Psoas muscle (tissue), 8 donors: ENCODE results near the gene HTR3B. TPM values are rescaled to one million over a fixed set of nuclear protein-coding genes. Genes with fewer than 3 reads are reported as not detected.

ENCODE experiments used
- ATAC-seq, 4 donors: fragments of 200-7000 bp; cut with Tn5 transposase; one replicate each; pipeline ENCODE4 v1.9.1; 2020; ENCODE audit warnings: moderate library complexity in 3 of 4, mild to moderate bottlenecking in 2 of 4
- DNase-seq, 2 donors: peaks; one replicate each; pipeline ENCODE4 v3.0.0-alpha.2; 2020
- H3K27ac ChIP-seq: fragments of 200-600 bp; one replicate; pipeline ENCODE4 v1.8.0; 2022
- H3K27me3 ChIP-seq, 3 donors: fragments of 200-600 bp in 1 of 3; one replicate each; pipeline versions ENCODE4 v1.6.1 to v1.8.0; 2013 to 2022; ENCODE audit warnings: low read length in 2 of 3, mild to moderate bottlenecking in 2 of 3, moderate library complexity in 1 of 3; ENCODE audit not compliant: insufficient read depth in 3 of 3
- H3K36me3 ChIP-seq, 2 donors: fragments of 200-600 bp in 1 of 2; one replicate each; pipeline versions ENCODE4 v1.6.1 to v1.8.0; 2013 to 2022; ENCODE audit warnings: low read depth in 1 of 2, mild to moderate bottlenecking in 1 of 2, moderate library complexity in 1 of 2; ENCODE audit not compliant: insufficient read depth in 1 of 2
- H3K4me1 ChIP-seq: fragments of 200-600 bp; one replicate; pipeline ENCODE4 v1.8.0; 2022
- H3K4me3 ChIP-seq: fragments of 200-600 bp; one replicate; pipeline ENCODE4 v1.8.0; 2022; ENCODE audit warnings: mild to moderate bottlenecking
- H3K9me3 ChIP-seq: fragments of 200-600 bp; one replicate; pipeline ENCODE4 v1.8.0; 2022
- CTCF ChIP-seq: fragments of 200-600 bp; IDR thresholded peaks from one replicate; pipeline ENCODE4 v1.8.0; 2022; ENCODE audit warnings: antibody characterized with exemption
- WGBS, 3 donors: extraction: QIAGEN DNeasy Blood & Tissue Kit; methylation state at CpG; one replicate each; pipeline versions ENCODE4 v1.1.6 to v1.1.7; 2013; 5-methylcytosine and 5-hydroxymethylcytosine counted together
- intact Hi-C, 2 donors: fragments of 100-400 bp; cut with DNase I; formaldehyde crosslinking; loops; one replicate each; pipeline versions ENCODE4 v1.11.0 to v1.14.2; 2022
- polyA plus RNA-seq, 3 donors: library from polyadenylated mRNA; stranded (reverse); fragments of 200-250 nt; gene quantifications; one replicate each; pipeline ENCODE4 v1.2.3, GENCODE V29; 2013
- total RNA-seq, 4 donors: library from RNA; stranded (reverse); fragmentation: NEBNext Ultra II Directional in 2 of 4; extraction: Animal tissue kit (Norgen Biotek cat#: 25700) in 2 of 4; gene quantifications; one replicate each; pipeline versions ENCODE4 v1.2.1 to v1.2.4, GENCODE V29; 2021 to 2023
- donor health status: healthy with polysubstance abuse.
- donor health status: DM: no; HTN: no; CAD: no; lungs with moderate emphysema.
- donor health status: Bipolar disorder and iron deficiency.
- donor health status: healthy.
- donor health status: DM: yes; HTN: yes; CAD: no.
- donor health status: DM: no; HTN: no; CAD: no.
- donor health status: DM: no; HTN: no; CAD: no.
- donor health status: DM: yes; HTN: yes; CAD: no.

The HTR3B gene
- total and polyA plus RNA-seq, 7 donors = 0.01 TPM; not detected in 6

GRCh38 chr11:113971506-113972195, 67.1 kb downstream of the HTR3B start:
- Histone ChIP-seq H3K9me3 (no peaks in the 10 kb centered on the region), H3K27ac (no peak overlapping the region), H3K4me1 (peaks cover 8% of the 10 kb centered on the region), H3K4me3 (no peak overlapping the region), H3K36me3 (no peaks in the 10 kb centered on the region), H3K27me3 (no peaks in the 10 kb centered on the region)
- no peak for DNase-seq
- no peak for TF ChIP-seq CTCF
- intact Hi-C loops = no loop called here
- ATAC-seq = no peak
- 76 to 78% (median 77%) methylated on average over 15 of the region's 15 CpGs for whole genome bisulfite sequencing, 3 donors

GRCh38 chr11:113974741-113975470, 70.3 kb downstream of the HTR3B start, which contains the start of gene HTR3A:
Gene HTR3A (plus strand): TSS chr11:113975108. CDS start chr11:113975326, 218 bp downstream.
- TF ChIP-seq CTCF = no peak

GRCh38 chr11:113977071-113977490, 72.5 kb downstream of the HTR3B start:
- Histone ChIP-seq H3K9me3 (no peaks in the 10 kb centered on the region), H3K4me1 (peaks cover 8% of the 10 kb centered on the region), H3K36me3 (no peaks in the 10 kb centered on the region), H3K27me3 (peaks cover 0 to 7% (median 6%) of the 10 kb centered on the region in 3 donors), H3K4me3 (no peak overlapping the region), H3K27ac (no peak overlapping the region)
- ATAC-seq (no peak), DNase-seq (no peak)
- WGBS, 3 donors = 66 to 77% (median 77%) methylated on average over 4 of the region's 4 CpGs
- TF ChIP-seq CTCF = no peak
- intact Hi-C loops = loop anchor here in 1 of 2 donors (5.0 kb wide), 1 partner anchor 80 kb away; no protein-coding TSS in a partner anchor

More at GRCh38 chr11:113974741-113975470, 70.3 kb downstream of the HTR3B start, which contains the start of gene HTR3A:
- WGBS, 3 donors = 15 to 16% (median 16%) methylated on average over 11 to 12 of the region's 12 CpGs
- peaks cover 0 to 6% (median 6%) of the 10 kb centered on the region in 3 donors for H3K27me3 ChIP-seq
- intact Hi-C loops = loop anchor here in 1 of 2 donors (5.0 kb wide), 1 partner anchor 78 kb away; no protein-coding TSS in a partner anchor
- H3K36me3 ChIP-seq = no peaks in the 10 kb centered on the region
- H3K27ac ChIP-seq = no peak within 1 kb of the TSS
- ATAC-seq (peak; percentile 66 to 90 (median 86)), DNase-seq (peak; percentile 30 to 73)
- peaks cover 8% of the 10 kb centered on the region for H3K4me1 ChIP-seq
- H3K9me3 ChIP-seq = no peaks in the 10 kb centered on the region
- H3K4me3 ChIP-seq = no peak within 1 kb of the TSS

DNA sequence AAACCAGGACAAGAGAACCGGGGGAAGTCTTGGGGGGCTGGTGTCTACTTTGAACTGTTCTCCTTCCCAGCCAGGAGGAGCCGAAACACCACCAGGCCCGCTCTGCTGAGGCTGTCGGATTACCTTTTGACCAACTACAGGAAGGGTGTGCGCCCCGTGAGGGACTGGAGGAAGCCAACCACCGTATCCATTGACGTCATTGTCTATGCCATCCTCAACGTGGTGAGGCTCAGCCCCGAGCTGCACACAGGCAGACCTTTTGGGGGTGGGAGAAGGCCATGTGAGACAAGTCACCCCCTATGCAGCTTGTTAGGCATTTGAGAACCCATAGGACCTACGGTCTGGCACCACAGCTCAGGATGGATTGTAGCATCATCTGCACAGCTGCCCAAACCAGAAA, 73.1 kb downstream of the HTR3B start:
- no peak overlapping the region for H3K27ac ChIP-seq
- no peak for DNase-seq
- no peaks in the 10 kb centered on the region for H3K9me3 ChIP-seq
- no peaks in the 10 kb centered on the region for H3K36me3 ChIP-seq
- H3K27me3 ChIP-seq = peaks cover 0 to 11% (median 6%) of the 10 kb centered on the region in 3 donors
- H3K4me1 ChIP-seq = peaks cover 8% of the 10 kb centered on the region
- no peak overlapping the region for H3K4me3 ChIP-seq
- intact Hi-C loops = loop anchor here in 1 of 2 donors (5.0 kb wide), 1 partner anchor 80 kb away; no protein-coding TSS in a partner anchor
- no peak for ATAC-seq
- WGBS, 3 donors = 83 to 87% (median 86%) methylated on average over 11 of the region's 11 CpGs
- no peak for TF ChIP-seq CTCF
